ENCODE results near the gene ALG1L2. TPM values are rescaled to one million over a fixed set of nuclear protein-coding genes. Genes with fewer than 3 reads are reported as not detected.
"Not testable (repeated sequence)": the region's sequence is repeated elsewhere in the genome, so short reads cannot be mapped to it uniquely, and the experiment has no call there.

Gene ALG1L2
- total RNA-seq, 4 donors from 2014 or later = not detected

- no peaks in the 10 kb centered on the region for H3K36me3 ChIP-seq
- intact Hi-C loops (cut with DNase I; ENCODE audit: low total_unique reads) = no loop called here
- H3K4me3 ChIP-seq = no peak overlapping the region
- H3K27me3 ChIP-seq = no peaks in the 10 kb centered on the region
- no peaks in the 10 kb centered on the region for H3K9me3 ChIP-seq
- no peak for DNase-seq
- TF ChIP-seq CTCF (IDR thresholded peaks at IDR 0.05) = no peak
- no peak for TF ChIP-seq POLR2AphosphoS5 (IDR thresholded peaks at IDR 0.05)
- TF ChIP-seq EP300 (IDR thresholded peaks at IDR 0.05; ENCODE audit: low read depth) = no peak
- no peak for TF ChIP-seq POLR2A (IDR thresholded peaks at IDR 0.05)
- in situ Hi-C loops (cut with MboI; ENCODE audit: low pct_ligation_motif_present in 1 of 4, low pct_unique_long_range_greater_than_20kb in 1 of 4, low sequenced_read_pairs in 3 of 4) = no loop called here
- H3K27ac ChIP-seq = no peak overlapping the region
- H3K4me1 ChIP-seq = peaks cover 0 to 1% (median 1%) of the 10 kb centered on the region in 4 donors
These were observed 36.3 kb downstream of the ALG1L2 start for GRCh38 chr3:130117933-130118332.

- H3K27ac ChIP-seq; H3K36me3 ChIP-seq; intact Hi-C loops (cut with DNase I; ENCODE audit: low total_unique reads); in situ Hi-C loops (cut with MboI; ENCODE audit: low pct_ligation_motif_present in 1 of 4, low pct_unique_long_range_greater_than_20kb in 1 of 4, low sequenced_read_pairs in 3 of 4); H3K4me3 ChIP-seq; H3K9me3 ChIP-seq; H3K27me3 ChIP-seq; DNase-seq; H3K4me1 ChIP-seq: not testable (repeated sequence)
- 11 to 50% methylated on average over 1 to 9 of the region's 9 CpGs for WGBS, 2 donors (ENCODE audit: low coverage in 1 of 2)
These were observed 38.2 kb downstream of the ALG1L2 start for GRCh38 chr3:130119824-130120223.

- H3K4me3 ChIP-seq; H3K36me3 ChIP-seq; in situ Hi-C loops (cut with MboI; ENCODE audit: low pct_ligation_motif_present in 1 of 4, low pct_unique_long_range_greater_than_20kb in 1 of 4, low sequenced_read_pairs in 3 of 4); H3K27me3 ChIP-seq; H3K9me3 ChIP-seq; H3K4me1 ChIP-seq; intact Hi-C loops (cut with DNase I; ENCODE audit: low total_unique reads); H3K27ac ChIP-seq; DNase-seq: not testable (repeated sequence)
- WGBS, 2 donors (ENCODE audit: low coverage in 1 of 2) = 81 to 83% methylated on average over 1 to 3 of the region's 3 CpGs
These were observed 38.7 kb downstream of the ALG1L2 start for GRCh38 chr3:130120291-130120690.

GRCh38 chr3:130122891-130123775, 41.5 kb downstream of the ALG1L2 start:
- H3K36me3 ChIP-seq; H3K27me3 ChIP-seq; intact Hi-C loops (cut with DNase I; ENCODE audit: low total_unique reads); H3K9me3 ChIP-seq; H3K4me1 ChIP-seq; H3K4me3 ChIP-seq; in situ Hi-C loops (cut with MboI; ENCODE audit: low pct_ligation_motif_present in 1 of 4, low pct_unique_long_range_greater_than_20kb in 1 of 4, low sequenced_read_pairs in 3 of 4); H3K27ac ChIP-seq; DNase-seq: not testable (repeated sequence)
- 58 to 63% methylated on average over 8 to 17 of the region's 17 CpGs for WGBS, 2 donors (ENCODE audit: low coverage in 1 of 2)

- H3K4me1 ChIP-seq; H3K4me3 ChIP-seq; H3K9me3 ChIP-seq; H3K27ac ChIP-seq; DNase-seq; intact Hi-C loops (cut with DNase I; ENCODE audit: low total_unique reads); H3K27me3 ChIP-seq; in situ Hi-C loops (cut with MboI; ENCODE audit: low pct_ligation_motif_present in 1 of 4, low pct_unique_long_range_greater_than_20kb in 1 of 4, low sequenced_read_pairs in 3 of 4); H3K36me3 ChIP-seq: not testable (repeated sequence)
- 89 to 92% methylated on average over 2 of the region's 2 CpGs for WGBS, 2 donors (ENCODE audit: low coverage in 1 of 2)
These were observed 43.8 kb downstream of the ALG1L2 start for GRCh38 chr3:130125406-130125805.

GRCh38 chr3:130136337-130136736, 54.7 kb downstream of the ALG1L2 start:
- H3K27me3 ChIP-seq; H3K4me1 ChIP-seq; H3K36me3 ChIP-seq; intact Hi-C loops (cut with DNase I; ENCODE audit: low total_unique reads); H3K4me3 ChIP-seq; H3K27ac ChIP-seq; H3K9me3 ChIP-seq; in situ Hi-C loops (cut with MboI; ENCODE audit: low pct_ligation_motif_present in 1 of 4, low pct_unique_long_range_greater_than_20kb in 1 of 4, low sequenced_read_pairs in 3 of 4); DNase-seq: not testable (repeated sequence)
- WGBS, 2 donors (ENCODE audit: low coverage in 1 of 2) = 67 to 84% methylated on average over 3 to 7 of the region's 7 CpGs

- DNase-seq; H3K27me3 ChIP-seq; H3K4me1 ChIP-seq; in situ Hi-C loops (cut with MboI; ENCODE audit: low pct_ligation_motif_present in 1 of 4, low pct_unique_long_range_greater_than_20kb in 1 of 4, low sequenced_read_pairs in 3 of 4); H3K27ac ChIP-seq; H3K36me3 ChIP-seq; intact Hi-C loops (cut with DNase I; ENCODE audit: low total_unique reads); H3K4me3 ChIP-seq; H3K9me3 ChIP-seq: not testable (repeated sequence)
- 75 to 90% methylated on average over 2 of the region's 2 CpGs for WGBS, 2 donors (ENCODE audit: low coverage in 1 of 2)
These were observed 56.1 kb downstream of the ALG1L2 start for GRCh38 chr3:130137685-130138084.

- H3K4me1 ChIP-seq; H3K36me3 ChIP-seq; H3K9me3 ChIP-seq; H3K4me3 ChIP-seq; H3K27me3 ChIP-seq; intact Hi-C loops (cut with DNase I; ENCODE audit: low total_unique reads); in situ Hi-C loops (cut with MboI; ENCODE audit: low pct_ligation_motif_present in 1 of 4, low pct_unique_long_range_greater_than_20kb in 1 of 4, low sequenced_read_pairs in 3 of 4); H3K27ac ChIP-seq; DNase-seq: not testable (repeated sequence)
- WGBS, 2 donors (ENCODE audit: low coverage in 1 of 2) = 74 to 92% methylated on average over 5 to 8 of the region's 8 CpGs
These were observed 57.4 kb downstream of the ALG1L2 start for GRCh38 chr3:130138992-130139391.

GRCh38 chr3:130140756-130141155, 59.1 kb downstream of the ALG1L2 start:
- H3K4me1 ChIP-seq; intact Hi-C loops (cut with DNase I; ENCODE audit: low total_unique reads); in situ Hi-C loops (cut with MboI; ENCODE audit: low pct_ligation_motif_present in 1 of 4, low pct_unique_long_range_greater_than_20kb in 1 of 4, low sequenced_read_pairs in 3 of 4); H3K36me3 ChIP-seq; H3K27ac ChIP-seq; H3K4me3 ChIP-seq; DNase-seq; H3K27me3 ChIP-seq; H3K9me3 ChIP-seq: not testable (repeated sequence)
- WGBS, 2 donors (ENCODE audit: low coverage in 1 of 2) = 62 to 63% methylated on average over 11 to 16 of the region's 16 CpGs
